ENCODE data around the gene IRGM. TPM values are rescaled to one million over a fixed set of nuclear protein-coding genes. Genes with fewer than 3 reads are reported as not detected.
"Not testable (repeated sequence)": the region's sequence is repeated elsewhere in the genome, so short reads cannot be mapped to it uniquely, and the experiment has no call there.

Gene IRGM
- total RNA-seq, 4 donors from 2014 or later, result 0.82 TPM; not detected in 3

DNA sequence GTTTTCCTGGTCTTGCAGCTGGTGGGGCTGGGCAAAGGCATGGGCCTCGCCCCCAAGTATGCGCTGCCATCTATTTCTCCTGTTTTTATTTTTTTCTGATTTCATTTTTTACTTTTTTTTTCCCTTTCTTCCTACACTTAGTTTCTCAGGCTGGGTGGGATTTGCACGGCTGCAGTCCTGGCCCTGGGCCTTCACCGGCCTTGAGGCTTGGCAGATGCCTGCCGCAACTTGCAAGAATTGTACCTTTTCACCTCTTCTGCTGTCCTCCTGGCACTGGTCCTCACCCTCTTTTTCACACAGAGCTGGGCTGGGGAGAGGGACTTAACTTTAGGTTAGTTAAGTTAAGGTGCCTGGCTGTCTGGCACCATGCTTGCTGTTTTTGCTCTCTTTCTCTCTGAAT lies 10.3 kb upstream of the IRGM start:
- H3K4me3 ChIP-seq, result no peak overlapping the region
- H3K36me3 ChIP-seq, result no peaks in the 10 kb centered on the region
- 75 to 95% methylated on average over 5 of the region's 5 CpGs for WGBS, 2 donors (ENCODE audit: low coverage in 1 of 2)
- H3K9me3 ChIP-seq, result peaks cover under 1 to 16% of the 10 kb centered on the region in 2 donors
- DNase-seq, result no peak
- intact Hi-C loops (cut with DNase I; ENCODE audit: low total_unique reads) (no loop called here), in situ Hi-C loops (cut with MboI; ENCODE audit: low pct_ligation_motif_present in 1 of 4, low pct_unique_long_range_greater_than_20kb in 1 of 4, low sequenced_read_pairs in 3 of 4) (loop anchor here in 1 of 4 donors (25.0 kb wide), 1 partner anchor 274 kb away; no protein-coding TSS in a partner anchor)
- H3K4me1 ChIP-seq, result no peaks in the 10 kb centered on the region
- TF ChIP-seq POLR2A (IDR thresholded peaks at IDR 0.05), result no peak
- no peak for TF ChIP-seq POLR2AphosphoS5 (IDR thresholded peaks at IDR 0.05)
- TF ChIP-seq EP300 (IDR thresholded peaks at IDR 0.05; ENCODE audit: low read depth), result no peak
- TF ChIP-seq, protein P1, sequence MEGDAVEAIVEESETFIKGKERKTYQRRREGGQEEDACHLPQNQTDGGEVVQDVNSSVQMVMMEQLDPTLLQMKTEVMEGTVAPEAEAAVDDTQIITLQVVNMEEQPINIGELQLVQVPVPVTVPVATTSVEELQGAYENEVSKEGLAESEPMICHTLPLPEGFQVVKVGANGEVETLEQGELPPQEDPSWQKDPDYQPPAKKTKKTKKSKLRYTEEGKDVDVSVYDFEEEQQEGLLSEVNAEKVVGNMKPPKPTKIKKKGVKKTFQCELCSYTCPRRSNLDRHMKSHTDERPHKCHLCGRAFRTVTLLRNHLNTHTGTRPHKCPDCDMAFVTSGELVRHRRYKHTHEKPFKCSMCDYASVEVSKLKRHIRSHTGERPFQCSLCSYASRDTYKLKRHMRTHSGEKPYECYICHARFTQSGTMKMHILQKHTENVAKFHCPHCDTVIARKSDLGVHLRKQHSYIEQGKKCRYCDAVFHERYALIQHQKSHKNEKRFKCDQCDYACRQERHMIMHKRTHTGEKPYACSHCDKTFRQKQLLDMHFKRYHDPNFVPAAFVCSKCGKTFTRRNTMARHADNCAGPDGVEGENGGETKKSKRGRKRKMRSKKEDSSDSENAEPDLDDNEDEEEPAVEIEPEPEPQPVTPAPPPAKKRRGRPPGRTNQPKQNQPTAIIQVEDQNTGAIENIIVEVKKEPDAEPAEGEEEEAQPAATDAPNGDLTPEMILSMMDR (IDR thresholded peaks at IDR 0.05), result no peak
- peaks cover 23% of the 10 kb centered on the region for H3K27me3 ChIP-seq
- H3K27ac ChIP-seq, result no peak overlapping the region

DNA sequence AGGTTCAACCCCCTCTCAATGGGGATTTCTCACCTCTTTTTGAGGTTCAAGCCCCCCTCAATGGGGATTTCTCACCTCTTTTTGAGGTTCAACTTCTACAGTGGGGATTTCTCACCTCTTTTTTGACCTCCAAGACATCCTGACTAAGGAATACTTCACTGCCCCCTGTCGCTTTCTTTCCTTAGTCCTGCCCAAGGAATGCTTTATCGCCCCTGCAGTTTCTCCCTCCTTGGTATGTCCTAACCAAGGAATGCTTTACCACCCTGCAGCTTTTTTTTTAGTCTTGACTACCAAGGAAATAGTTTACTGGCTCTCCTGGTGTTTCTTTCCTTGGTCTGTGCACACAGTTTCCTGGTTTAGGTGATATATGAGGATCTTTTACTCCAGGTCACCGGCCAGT lies 9.6 kb upstream of the IRGM start:
- H3K4me3 ChIP-seq, result no peak overlapping the region
- in situ Hi-C loops (cut with MboI; ENCODE audit: low pct_ligation_motif_present in 1 of 4, low pct_unique_long_range_greater_than_20kb in 1 of 4, low sequenced_read_pairs in 3 of 4) (loop anchor here in 1 of 4 donors (25.0 kb wide), 1 partner anchor 274 kb away; no protein-coding TSS in a partner anchor), intact Hi-C loops (cut with DNase I; ENCODE audit: low total_unique reads) (no loop called here)
- peaks cover 0 to 9% of the 10 kb centered on the region in 2 donors for H3K9me3 ChIP-seq
- WGBS, 2 donors (ENCODE audit: low coverage in 1 of 2), result 92 to 93% methylated on average over 3 of the region's 3 CpGs
- peaks cover 23% of the 10 kb centered on the region for H3K27me3 ChIP-seq
- no peaks in the 10 kb centered on the region for H3K36me3 ChIP-seq
- no peak overlapping the region for H3K27ac ChIP-seq
- TF ChIP-seq EP300 (IDR thresholded peaks at IDR 0.05; ENCODE audit: low read depth), result no peak
- no peak for TF ChIP-seq POLR2AphosphoS5 (IDR thresholded peaks at IDR 0.05)
- no peak for TF ChIP-seq POLR2A (IDR thresholded peaks at IDR 0.05)
- TF ChIP-seq, protein P1 (IDR thresholded peaks at IDR 0.05), result no peak
- no peak for DNase-seq
- no peaks in the 10 kb centered on the region for H3K4me1 ChIP-seq

DNA sequence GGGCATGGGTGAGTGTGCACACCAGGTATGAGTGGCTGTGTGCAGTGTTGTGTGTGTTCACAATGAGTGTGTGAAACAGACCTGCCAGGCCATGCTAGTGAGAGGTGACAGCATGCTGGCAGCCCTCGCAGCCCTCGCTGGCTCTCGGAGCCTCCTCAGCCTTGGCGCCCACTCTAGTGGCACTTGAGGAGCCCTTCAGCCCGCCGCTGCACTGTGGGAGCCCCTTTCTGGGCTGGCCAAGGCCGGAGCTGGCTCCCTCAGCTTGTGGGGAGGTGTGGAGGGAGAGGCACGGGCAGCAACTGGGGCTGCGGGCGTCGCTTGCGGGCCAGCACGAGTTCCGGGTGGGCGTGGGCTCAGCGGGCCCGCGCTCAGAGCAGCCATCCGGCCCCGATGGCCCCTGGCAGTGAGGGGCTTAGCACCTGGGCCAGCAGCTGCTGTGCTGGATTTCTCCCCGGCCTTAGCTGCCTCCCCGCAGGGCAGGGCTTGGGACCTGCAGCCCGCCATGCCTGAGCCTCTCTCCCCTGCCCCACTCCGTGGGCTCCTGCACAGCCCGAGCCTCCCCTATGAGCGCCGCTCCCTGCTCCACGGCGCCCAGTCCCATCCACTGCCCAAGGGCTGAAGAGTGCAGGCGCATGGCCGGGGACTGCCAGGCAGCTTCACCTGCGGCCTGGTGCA lies 999 bp upstream of the IRGM start:
- intact Hi-C loops (cut with DNase I; ENCODE audit: low total_unique reads), result loop anchor here (5.0 kb wide), 2 partner anchors 43 to 283 kb away; no protein-coding TSS in a partner anchor
- not testable (repeated sequence) for H3K36me3 ChIP-seq, H3K4me3 ChIP-seq, H3K9me3 ChIP-seq, H3K27me3 ChIP-seq, H3K27ac ChIP-seq, H3K4me1 ChIP-seq, DNase-seq
- in situ Hi-C loops (cut with MboI; ENCODE audit: low pct_ligation_motif_present in 1 of 4, low pct_unique_long_range_greater_than_20kb in 1 of 4, low sequenced_read_pairs in 3 of 4), result loop anchor here in 3 of 4 donors (10.0 to 25.0 kb wide), 2 partner anchors 281 to 283 kb away; no protein-coding TSS in a partner anchor
- 86% methylated on average over 31 of the region's 32 CpGs; no CpG with 5 or more reads in 1 of the 2 donors for WGBS, 2 donors (ENCODE audit: low coverage in 1 of 2)

DNA sequence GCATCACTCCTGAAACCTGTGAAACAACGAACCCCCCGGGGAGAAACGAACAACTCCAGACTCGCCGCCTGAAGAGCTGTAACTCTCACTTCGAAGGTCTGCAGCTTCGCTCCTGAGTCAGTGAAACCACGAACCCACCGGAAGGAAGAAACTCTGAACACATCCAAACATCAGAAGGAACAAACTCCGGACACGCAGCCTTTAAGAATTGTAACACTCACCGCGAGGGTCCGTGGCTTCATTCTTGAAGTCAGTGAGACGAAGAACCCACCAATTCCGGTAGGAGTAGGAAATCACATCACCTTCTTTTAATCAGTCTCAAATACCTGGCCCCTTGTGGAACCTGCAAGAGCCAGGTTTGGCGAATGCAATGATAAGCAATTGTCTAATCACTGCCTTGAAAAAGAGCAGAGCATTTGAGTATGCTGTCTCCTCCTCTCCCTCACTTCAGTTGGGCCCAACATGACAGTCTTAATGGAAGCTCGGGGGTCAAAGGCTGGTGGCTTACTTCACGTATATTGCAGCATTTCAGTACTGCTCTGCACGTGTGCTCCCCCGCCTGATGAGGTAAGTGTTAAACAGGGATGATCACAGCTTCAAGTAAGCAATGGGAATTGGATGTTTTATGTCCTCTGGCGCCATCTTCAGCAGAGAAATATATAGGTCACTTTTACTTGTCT lies 473 bp downstream of the IRGM start:
- Histone ChIP-seq H3K36me3 (no peaks in the 10 kb centered on the region), H3K27me3 (no peaks in the 10 kb centered on the region), H3K27ac (peak overlapping the region in 1 of 4 donors; percentile 15), H3K4me1 (peaks cover 0 to 2% (median 0%) of the 10 kb centered on the region in 4 donors), H3K4me3 (no peak overlapping the region), H3K9me3 (no peaks in the 10 kb centered on the region)
- DNase-seq, result peak; percentile 30
- intact Hi-C loops (cut with DNase I; ENCODE audit: low total_unique reads) (loop anchor here (5.0 kb wide), 2 partner anchors 44 to 284 kb away; no protein-coding TSS in a partner anchor), in situ Hi-C loops (cut with MboI; ENCODE audit: low pct_ligation_motif_present in 1 of 4, low pct_unique_long_range_greater_than_20kb in 1 of 4, low sequenced_read_pairs in 3 of 4) (loop anchor here in 3 of 4 donors (10.0 to 25.0 kb wide), 2 partner anchors 282 to 284 kb away; no protein-coding TSS in a partner anchor)
- WGBS, 2 donors (ENCODE audit: low coverage in 1 of 2), result 28 to 49% methylated on average over 10 to 22 of the region's 22 CpGs
- TF ChIP-seq, protein P1 (IDR thresholded peaks at IDR 0.05), result peak; percentile 64 to 84 (median 72)
- TF ChIP-seq EP300 (IDR thresholded peaks at IDR 0.05; ENCODE audit: low read depth), result no peak

All from transverse colon (tissue), 4 donors.